Ovary (tissue), 9 donors: ENCODE results near the gene TBC1D24. TPM values are rescaled to one million over a fixed set of nuclear protein-coding genes. Genes with fewer than 3 reads are reported as not detected.
A peak's percentile ranks its signal among the peaks of the same experiment; 100 is the strongest.

Experiments used
- DNase-seq, 5 donors: peaks; one replicate each; pipeline ENCODE4 v3.0.0-alpha.2; 2019 to 2020
- H3K27ac ChIP-seq, 2 donors: fragments of 200-600 bp; one replicate each; pipeline versions ENCODE4 v1.5.1 to v1.8.0; 2019 to 2022
- H3K27me3 ChIP-seq: fragments of 200-600 bp; one replicate; pipeline ENCODE4 v1.8.0; 2022
- H3K36me3 ChIP-seq: fragments of 200-600 bp; sonication (generic); one replicate; pipeline ENCODE4 v1.5.1; 2019
- H3K4me1 ChIP-seq: one replicate; pipeline ENCODE4 v1.8.1; 2013; ENCODE audit warnings: mild to moderate bottlenecking, moderate library complexity; ENCODE audit not compliant: insufficient read depth
- H3K4me3 ChIP-seq: fragments of 200-600 bp; sonication (generic); one replicate; pipeline ENCODE4 v1.5.1; 2017
- H3K9me3 ChIP-seq, 2 donors: fragments of 200-600 bp in 1 of 2; sonication (generic) in 1 of 2; one replicate each; pipeline versions ENCODE4 v1.5.1 to v1.8.1; 2013 to 2019; ENCODE audit warnings: mild to moderate bottlenecking in 1 of 2, moderate library complexity in 1 of 2
- EP300 ChIP-seq: sonication (generic); formaldehyde crosslinking; IDR thresholded peaks from one replicate; pipeline ENCODE4 v1.6.1; 2017; ENCODE audit warnings: antibody characterized with exemption
- POLR2A ChIP-seq: fragments of 450-650 bp; IDR thresholded peaks from one replicate; pipeline ENCODE4 v1.6.1; 2017; ENCODE audit warnings: antibody characterized with exemption, mild to moderate bottlenecking, moderate library complexity
- WGBS, 3 donors: extraction: QIAGEN DNeasy Blood & Tissue Kit in 1 of 3; methylation state at CpG; one replicate each; pipeline versions ENCODE4 v1.1.5 to v1.1.7; 2013 to 2017; 5-methylcytosine and 5-hydroxymethylcytosine counted together
- intact Hi-C, 4 donors: fragments of 100-400 bp; cut with DNase I; formaldehyde crosslinking; loops; one replicate each; pipeline versions ENCODE4 v1.11.0 to v1.15.1; 2022 to 2023
- polyA plus RNA-seq, 2 donors: library from polyadenylated mRNA; stranded (reverse); fragments of 200-250 nt in 1 of 2; fragments of 350-450 nt in 1 of 2; fragmentation: Illumina TruSeq in 1 of 2; extraction: RNeasy Lipid Tissue Mini Kit (QIAGEN cat#74804) in 1 of 2; gene quantifications; one replicate each; pipeline ENCODE4 v1.2.3, GENCODE V29; 2013 to 2014
- total RNA-seq, 7 donors: library from RNA; depleted of rRNA in 2 of 7; stranded (reverse); fragments of >200 nt in 2 of 7; fragmentation: NEBNext Ultra II Directional in 3 of 7; extraction: Animal tissue kit (Norgen Biotek cat#: 25700) in 3 of 7; gene quantifications; one replicate each; pipeline versions ENCODE4 v1.1.0 to v1.2.4, GENCODE V29; 2016 to 2023
- TF ChIP-seq, protein P1 (sequence below), 3 donors: fragments of 450-650 bp in 2 of 3; fragments of 200-600 bp in 1 of 3; IDR thresholded peaks; one replicate each; pipeline versions ENCODE4 v1.5.1 to v1.8.0; 2016 to 2022; ENCODE audit warnings: antibody characterized with exemption in 3 of 3, mild to moderate bottlenecking in 1 of 3
- donor health status: DM: no; HTN: no; CAD: no; lungs with moderate emphysema.
- donor health status: DM: no; HTN: no; CAD: no.
- donor health status: Bipolar disorder and iron deficiency.
- donor health status: DM: yes; HTN: yes; CAD: no.
- donor health status: DM: no; HTN: no; CAD: no.
- donor health status: DM: yes; HTN: yes; CAD: no.

The TBC1D24 gene
- total and polyA plus RNA-seq, 9 donors: 1.9 to 8.1 (median 6.0) TPM

DNA sequence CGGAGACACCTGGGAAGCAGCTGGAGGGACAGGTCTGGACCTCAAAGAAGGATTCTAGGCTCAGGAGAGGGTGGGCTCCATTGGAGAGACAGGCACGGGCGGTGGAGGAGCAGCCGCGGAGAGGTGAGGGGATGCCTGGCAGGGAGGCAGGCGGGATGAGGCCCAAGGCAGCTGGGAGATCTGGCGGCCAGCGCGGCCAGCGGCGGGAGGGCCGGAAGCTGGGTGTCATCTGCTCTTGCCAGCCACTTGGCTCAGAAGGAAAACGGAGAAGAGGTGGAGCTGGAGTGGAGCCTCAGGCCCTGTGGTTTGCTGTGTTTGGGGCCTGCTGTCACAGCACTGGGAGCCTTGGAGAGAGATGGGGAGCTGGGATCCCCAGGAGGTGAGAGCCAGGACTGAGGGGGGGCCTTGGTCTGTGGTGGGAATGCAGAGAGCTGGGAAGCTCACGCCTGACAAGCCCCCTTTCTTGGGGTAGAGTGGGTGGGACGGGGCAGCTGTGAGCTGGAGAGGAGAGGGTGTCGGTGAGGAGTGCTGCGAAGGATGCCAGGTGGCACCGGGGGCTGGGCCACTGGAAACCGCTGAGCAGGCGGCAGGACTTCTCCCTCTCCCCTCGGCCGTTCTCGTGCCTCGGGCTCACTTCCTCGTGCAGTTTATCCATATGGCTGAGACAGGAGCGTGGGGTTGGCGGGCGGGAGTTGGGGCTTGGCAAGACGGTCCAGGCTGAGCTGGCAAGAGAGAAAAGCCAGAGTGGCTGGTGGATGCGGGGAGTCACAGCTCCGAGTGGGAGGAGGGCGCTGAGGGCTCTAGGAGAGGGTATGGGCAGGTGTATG, 8.0 kb downstream of the TBC1D24 start:
- intact Hi-C loops: no loop called here
- H3K27ac ChIP-seq: no peak overlapping the region
- WGBS, 3 donors: 14 to 20% (median 15%) methylated on average over 32 of the region's 32 CpGs
- no peaks in the 10 kb centered on the region for H3K27me3 ChIP-seq
- H3K9me3 ChIP-seq: no peaks in the 10 kb centered on the region
- H3K4me3 ChIP-seq: no peak overlapping the region
- DNase-seq: peak; percentile 57 to 77 (median 67)
- no peaks in the 10 kb centered on the region for H3K36me3 ChIP-seq
- H3K4me1 ChIP-seq: peaks cover 14% of the 10 kb centered on the region
- TF ChIP-seq, protein P1, sequence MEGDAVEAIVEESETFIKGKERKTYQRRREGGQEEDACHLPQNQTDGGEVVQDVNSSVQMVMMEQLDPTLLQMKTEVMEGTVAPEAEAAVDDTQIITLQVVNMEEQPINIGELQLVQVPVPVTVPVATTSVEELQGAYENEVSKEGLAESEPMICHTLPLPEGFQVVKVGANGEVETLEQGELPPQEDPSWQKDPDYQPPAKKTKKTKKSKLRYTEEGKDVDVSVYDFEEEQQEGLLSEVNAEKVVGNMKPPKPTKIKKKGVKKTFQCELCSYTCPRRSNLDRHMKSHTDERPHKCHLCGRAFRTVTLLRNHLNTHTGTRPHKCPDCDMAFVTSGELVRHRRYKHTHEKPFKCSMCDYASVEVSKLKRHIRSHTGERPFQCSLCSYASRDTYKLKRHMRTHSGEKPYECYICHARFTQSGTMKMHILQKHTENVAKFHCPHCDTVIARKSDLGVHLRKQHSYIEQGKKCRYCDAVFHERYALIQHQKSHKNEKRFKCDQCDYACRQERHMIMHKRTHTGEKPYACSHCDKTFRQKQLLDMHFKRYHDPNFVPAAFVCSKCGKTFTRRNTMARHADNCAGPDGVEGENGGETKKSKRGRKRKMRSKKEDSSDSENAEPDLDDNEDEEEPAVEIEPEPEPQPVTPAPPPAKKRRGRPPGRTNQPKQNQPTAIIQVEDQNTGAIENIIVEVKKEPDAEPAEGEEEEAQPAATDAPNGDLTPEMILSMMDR (IDR thresholded peaks at IDR 0.05): no peak
- TF ChIP-seq POLR2A (no peak), EP300 (no peak)

DNA sequence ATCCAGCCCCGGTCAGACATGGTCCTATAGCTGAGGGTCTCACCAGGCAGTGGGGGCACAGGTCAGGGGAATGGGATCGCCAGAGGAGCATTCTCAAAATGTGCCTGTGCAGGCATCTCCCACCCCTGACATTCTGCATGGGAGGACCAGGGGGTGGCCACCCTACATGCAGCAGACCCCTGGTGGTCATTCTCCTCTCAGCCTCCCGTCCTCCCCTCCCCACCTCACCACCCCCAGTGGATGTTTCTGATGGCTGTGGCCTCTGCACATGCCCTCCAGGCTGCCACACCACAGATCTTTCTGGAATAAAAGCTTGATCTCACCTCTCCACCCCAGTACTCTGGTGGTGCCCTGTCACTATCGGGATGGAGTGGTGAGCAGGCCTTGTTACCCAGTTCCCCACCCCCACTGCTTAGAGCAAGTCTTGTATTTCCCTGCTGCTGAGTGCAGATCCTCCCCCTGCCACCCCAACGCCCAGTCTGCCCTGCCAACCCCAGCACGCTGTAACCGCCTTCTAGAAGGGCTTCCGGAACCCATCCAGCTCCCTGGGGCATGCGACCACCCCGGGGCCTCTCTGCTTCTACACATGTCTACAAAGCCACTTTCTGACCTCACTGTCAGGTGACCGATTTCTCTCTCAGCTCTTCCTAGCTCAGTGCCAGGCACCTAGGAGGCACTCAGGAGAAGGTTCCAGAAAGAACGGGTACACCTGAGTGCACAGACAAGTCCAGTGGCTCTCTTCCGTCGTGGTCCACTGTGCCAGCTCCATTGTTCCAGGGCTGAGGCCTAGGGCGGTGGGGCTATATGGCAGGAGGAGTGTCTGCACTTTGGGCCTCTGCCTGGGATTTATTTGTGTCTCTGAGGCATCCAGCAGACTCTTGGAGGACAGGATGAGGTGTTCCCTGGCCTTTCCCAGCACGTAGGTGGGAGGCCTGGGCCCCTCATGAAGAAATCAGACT, 9.3 kb downstream of the TBC1D24 start:
- H3K9me3 ChIP-seq: no peaks in the 10 kb centered on the region
- no peaks in the 10 kb centered on the region for H3K27me3 ChIP-seq
- WGBS, 3 donors: 89 to 93% (median 92%) methylated on average over 16 of the region's 16 CpGs
- no peak for DNase-seq
- TF ChIP-seq EP300: no peak
- no peak for TF ChIP-seq POLR2A
- TF ChIP-seq, protein P1 (IDR thresholded peaks at IDR 0.05): no peak
- H3K4me3 ChIP-seq: no peak overlapping the region
- peaks cover 14% of the 10 kb centered on the region for H3K4me1 ChIP-seq
- no peaks in the 10 kb centered on the region for H3K36me3 ChIP-seq
- intact Hi-C loops: no loop called here
- H3K27ac ChIP-seq: no peak overlapping the region

DNA sequence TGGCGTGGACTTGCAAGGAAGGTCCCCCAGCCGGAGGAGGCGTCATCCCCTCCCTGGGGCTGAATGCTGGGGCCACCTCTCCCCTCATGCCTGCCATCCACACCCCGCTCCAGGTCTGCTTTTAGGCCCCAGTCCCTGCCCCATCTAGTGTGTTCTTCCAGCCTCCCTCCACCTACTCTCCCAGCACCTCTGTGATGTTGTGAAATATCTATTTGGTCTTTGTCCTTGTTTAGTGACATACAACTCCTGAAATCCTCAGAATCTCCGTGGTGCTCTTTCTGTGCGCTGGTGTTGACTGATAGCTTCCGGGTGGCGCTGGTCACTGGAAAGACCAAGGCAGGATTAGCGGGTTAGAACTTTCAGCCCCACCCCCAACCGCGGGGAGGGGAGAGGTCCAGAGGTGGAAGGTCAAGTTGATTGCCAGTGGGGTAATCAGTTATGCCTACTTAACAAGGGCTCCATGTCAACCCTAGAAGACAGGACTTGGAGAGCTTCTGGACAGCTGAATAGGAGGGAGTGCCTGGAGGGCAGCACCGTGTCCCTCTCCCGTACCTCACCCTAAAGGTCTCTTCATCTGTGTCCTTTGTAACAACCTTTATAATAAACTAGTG, 10.1 kb downstream of the TBC1D24 start:
- H3K36me3 ChIP-seq: no peaks in the 10 kb centered on the region
- no peak overlapping the region for H3K27ac ChIP-seq
- WGBS, 3 donors: 85 to 90% (median 87%) methylated on average over 13 of the region's 13 CpGs
- H3K9me3 ChIP-seq: no peaks in the 10 kb centered on the region
- TF ChIP-seq EP300 (no peak), POLR2A (no peak)
- intact Hi-C loops: no loop called here
- no peak overlapping the region for H3K4me3 ChIP-seq
- no peaks in the 10 kb centered on the region for H3K27me3 ChIP-seq
- H3K4me1 ChIP-seq: peaks cover 14% of the 10 kb centered on the region
- no peak for DNase-seq

DNA sequence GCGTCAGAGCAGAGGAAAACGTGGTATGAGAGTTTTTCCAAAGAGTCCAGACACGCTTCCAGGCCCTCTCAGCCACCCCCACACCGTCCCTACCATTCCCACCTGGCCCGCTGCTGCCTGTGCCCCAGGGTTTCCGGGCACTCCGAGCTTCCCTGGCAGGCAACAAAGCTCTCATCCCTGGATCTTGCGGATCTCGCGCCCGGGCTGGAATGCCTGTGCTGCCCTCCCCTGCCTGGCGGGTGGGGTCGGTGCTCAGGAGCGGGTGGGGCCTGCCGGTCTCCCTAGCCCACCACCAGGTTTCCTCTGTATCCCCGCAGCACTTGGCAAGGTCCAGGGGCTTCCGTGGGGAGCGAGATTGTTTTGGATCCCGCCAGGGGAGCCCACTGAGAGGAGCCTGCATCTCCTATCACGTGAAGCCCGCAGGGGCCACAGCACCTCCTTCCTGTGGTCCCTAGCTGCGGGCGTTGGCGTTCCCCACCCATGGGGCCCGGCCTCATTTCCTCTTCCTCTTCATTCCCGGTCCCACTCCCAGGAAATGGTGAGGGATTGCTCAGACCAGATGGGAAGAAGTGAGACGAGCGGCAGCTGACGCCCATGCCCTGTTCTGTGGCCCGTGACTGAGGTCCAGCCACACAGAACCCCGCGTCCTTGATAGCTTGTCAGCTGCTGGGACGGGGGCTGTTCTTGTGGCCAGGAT, 11.0 kb downstream of the TBC1D24 start:
- Histone ChIP-seq H3K27ac (no peak overlapping the region), H3K36me3 (no peaks in the 10 kb centered on the region), H3K4me3 (no peak overlapping the region), H3K4me1 (peaks cover 14% of the 10 kb centered on the region), H3K27me3 (no peaks in the 10 kb centered on the region), H3K9me3 (no peaks in the 10 kb centered on the region)
- intact Hi-C loops: no loop called here
- 76 to 82% (median 80%) methylated on average over 32 to 33 of the region's 33 CpGs for WGBS, 3 donors
- no peak for DNase-seq
- TF ChIP-seq, protein P1 (IDR thresholded peaks at IDR 0.05): no peak
- TF ChIP-seq EP300: no peak
- no peak for TF ChIP-seq POLR2A
